ENCODE measurements around the gene SNX22. TPM values are rescaled to one million over a fixed set of nuclear protein-coding genes. Genes with fewer than 3 reads are reported as not detected.

Gene SNX22
- 0.05 and 0.35 TPM in 2 replicates for total RNA-seq

GRCh38 chr15:64151727-64152506 lies at the start of gene SNX22:
Gene SNX22, plus strand, starts transcription at chr15:64151731. Its CDS starts 45 bp downstream, at chr15:64151776.

GRCh38 chr15:64162869-64163658 lies 11.5 kb downstream of the SNX22 start, which contains the start of gene PPIB:
Gene PPIB, minus strand, starts transcription at chr15:64163022. Its CDS starts 36 bp downstream, at chr15:64162986.

Other genes starting within 250 kb of the SNX22 start
- gene DAPK2, start 105.2 kb upstream of the SNX22 start, total RNA-seq = 0.33 and 0.42 TPM in 2 replicates
- gene CIAO2A, start 57.9 kb upstream of the SNX22 start, total RNA-seq = 81.1 and 84.1 TPM in 2 replicates
- 20.6 and 28.1 TPM in 2 replicates for gene SNX1, start 55.7 kb upstream of the SNX22 start, total RNA-seq
- gene PPIB, start 11.3 kb downstream of the SNX22 start, total RNA-seq = 559 and 574 TPM in 2 replicates
- gene CSNK1G1, start 204.4 kb downstream of the SNX22 start, total RNA-seq = 13.7 and 20.7 TPM in 2 replicates
- 31.2 and 54.0 TPM in 2 replicates for gene PCLAF, start 229.7 kb downstream of the SNX22 start, total RNA-seq
- 5.9 and 7.8 TPM in 2 replicates for gene TRIP4, start 236.1 kb downstream of the SNX22 start, total RNA-seq